GM21515 (cell line): ENCODE measurements around the gene LYPD6B.
"Not testable (repeated sequence)": the region's sequence is repeated elsewhere in the genome, so short reads cannot be mapped to it uniquely, and the experiment has no call there.

ENCODE experiments used
- ATAC-seq: cut with Tn5 transposase; IDR thresholded peaks from one replicate; pipeline ENCODE4 v1.9.1; 2021; ENCODE audit not compliant: unreplicated experiment

The LYPD6B gene

DNA sequence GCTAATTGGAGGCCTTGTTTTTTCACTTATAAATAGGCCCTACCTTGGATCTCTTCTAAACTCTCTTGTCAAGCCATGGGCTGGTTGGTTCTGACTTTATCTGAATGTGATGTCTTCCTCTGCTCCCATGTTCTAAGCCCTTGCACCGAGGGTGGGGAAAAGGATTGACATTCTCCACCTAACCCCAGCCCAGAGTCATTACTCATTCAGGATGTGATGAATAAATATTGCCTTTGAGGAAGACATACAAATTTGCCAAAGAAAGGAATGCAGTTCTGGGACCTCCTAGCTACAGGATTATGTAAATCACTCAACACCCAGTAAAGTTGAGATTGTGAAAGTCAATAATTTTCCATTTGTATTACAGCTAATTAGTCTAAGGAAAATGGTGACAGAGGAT lies 149.8 kb downstream of the LYPD6B start:
- no peak for ATAC-seq

GRCh38 chr2:149189769-149190168 lies 151.3 kb downstream of the LYPD6B start:
- no peak for ATAC-seq

DNA sequence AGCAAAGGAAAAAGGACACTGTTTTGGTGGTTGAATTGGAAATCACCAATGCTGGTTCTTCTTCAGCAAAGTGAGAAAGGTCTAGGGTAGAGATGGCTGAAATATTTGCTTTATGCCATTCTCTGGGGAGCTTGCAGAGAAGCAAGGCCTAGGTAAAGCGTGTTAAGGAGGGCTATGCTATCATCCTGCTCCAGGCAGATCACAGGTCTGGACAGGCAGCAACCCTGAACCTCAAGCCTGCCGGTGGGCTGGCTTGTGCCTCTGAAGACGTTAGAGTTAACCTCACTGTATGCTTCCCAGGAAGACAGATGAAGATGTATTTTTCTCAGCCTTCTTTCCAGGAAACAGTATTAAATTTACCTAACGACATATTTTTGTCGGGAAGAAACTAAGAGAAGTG lies 153.4 kb downstream of the LYPD6B start:
- no peak for ATAC-seq

- ATAC-seq: no peak
These were observed 153.9 kb downstream of the LYPD6B start for GRCh38 chr2:149192427-149192826.

GRCh38 chr2:149200109-149200520 lies 161.6 kb downstream of the LYPD6B start:
- no peak for ATAC-seq

DNA sequence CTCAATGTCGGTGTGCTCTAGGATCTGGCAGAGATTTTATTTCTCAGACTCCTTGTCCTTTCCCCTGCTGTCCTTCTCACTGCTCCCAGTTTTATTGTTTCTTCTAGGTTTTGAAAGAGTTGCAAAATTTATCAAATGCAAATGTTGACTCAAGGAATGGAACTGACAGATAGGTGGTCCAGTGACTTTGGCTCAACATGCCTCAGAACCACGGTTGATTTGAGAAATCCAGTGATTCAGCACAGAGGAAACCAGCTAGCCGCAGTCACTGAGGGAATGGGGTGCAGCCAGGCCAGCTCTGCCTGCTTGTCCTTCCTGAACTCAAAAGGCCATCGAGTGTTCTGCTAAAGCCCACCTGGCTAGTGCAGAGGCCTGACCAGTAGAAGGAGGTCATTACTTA lies 166.2 kb downstream of the LYPD6B start:
- ATAC-seq: no peak

DNA sequence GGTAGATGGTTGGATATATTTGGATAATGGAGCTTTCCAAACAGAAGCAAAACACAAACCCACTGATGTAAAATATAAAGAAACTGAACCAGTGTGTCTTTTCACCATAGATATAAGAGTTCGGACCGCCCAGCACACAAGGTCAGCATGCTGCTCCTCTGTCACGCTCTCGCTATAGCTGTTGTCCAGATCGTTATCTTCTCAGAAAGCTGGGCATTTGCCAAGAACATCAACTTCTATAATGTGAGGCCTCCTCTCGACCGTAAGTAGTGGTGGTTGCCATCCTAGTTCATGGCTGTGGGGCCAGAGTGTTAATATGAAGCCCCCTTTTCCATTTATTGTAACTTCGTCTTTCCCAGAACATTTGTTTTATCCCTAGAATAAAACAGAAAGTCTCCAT lies 166.6 kb downstream of the LYPD6B start:
- no peak for ATAC-seq

DNA sequence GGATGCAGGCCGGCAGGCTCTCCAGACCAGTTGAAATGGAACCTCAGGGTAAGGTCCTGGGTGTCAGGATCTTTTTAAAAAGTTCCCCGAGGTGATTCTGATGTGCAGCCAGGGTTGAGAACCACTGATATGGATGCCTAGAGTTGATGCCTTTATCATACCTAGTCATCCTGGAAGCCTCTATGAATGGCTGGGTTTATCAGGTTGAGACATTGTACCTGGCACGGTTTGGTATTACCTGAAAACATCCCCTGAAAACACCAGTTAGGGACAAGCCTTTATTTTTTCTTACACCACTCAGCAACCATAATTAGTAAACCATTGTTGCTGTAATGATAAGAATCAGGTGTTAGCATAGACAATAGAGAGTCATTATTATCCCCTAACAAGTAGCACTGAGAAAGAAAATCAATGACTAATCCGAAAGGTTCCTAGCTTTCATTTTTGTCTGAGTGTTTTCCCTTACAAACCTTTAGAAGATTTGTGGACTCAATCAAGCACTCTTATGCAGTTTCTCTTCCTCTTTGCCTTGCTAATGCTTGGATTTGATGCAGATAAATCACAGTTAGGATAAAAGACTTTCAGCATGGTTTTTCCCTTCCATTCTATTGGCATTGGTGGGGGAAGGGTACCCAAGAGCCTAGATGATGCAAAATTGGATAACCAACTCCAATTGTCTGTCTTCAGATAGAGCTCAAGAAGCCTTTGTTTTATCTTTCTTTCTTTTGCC lies 175.4 kb downstream of the LYPD6B start:
- no peak for ATAC-seq

DNA sequence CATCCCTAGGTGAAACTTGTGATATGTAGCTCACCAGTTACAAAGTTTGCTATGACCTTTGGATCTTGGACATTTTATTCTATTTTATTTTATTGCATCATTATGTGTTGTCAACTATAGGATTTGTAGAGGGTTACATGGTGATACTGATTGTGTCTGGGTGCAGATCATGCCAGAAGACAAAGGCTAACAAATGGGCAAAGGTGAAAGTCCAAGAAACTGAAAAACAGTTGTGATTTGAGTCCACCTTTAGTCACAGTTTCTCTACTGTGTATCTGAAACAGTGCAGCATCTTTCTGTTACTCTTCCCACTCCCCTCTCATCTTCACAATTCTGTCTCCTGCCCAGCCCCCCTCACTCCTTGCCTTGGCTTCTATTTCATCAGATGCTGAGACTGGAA lies 180.0 kb downstream of the LYPD6B start:
- no peak for ATAC-seq

- ATAC-seq: no peak
These were observed 181.4 kb downstream of the LYPD6B start for GRCh38 chr2:149219856-149220255.

GRCh38 chr2:149221002-149221401 lies 182.5 kb downstream of the LYPD6B start:
- ATAC-seq: no peak

GRCh38 chr2:149221898-149222297 lies 183.4 kb downstream of the LYPD6B start:
- ATAC-seq: no peak

GRCh38 chr2:149223472-149224095 lies 185.1 kb downstream of the LYPD6B start:
- no peak for ATAC-seq

DNA sequence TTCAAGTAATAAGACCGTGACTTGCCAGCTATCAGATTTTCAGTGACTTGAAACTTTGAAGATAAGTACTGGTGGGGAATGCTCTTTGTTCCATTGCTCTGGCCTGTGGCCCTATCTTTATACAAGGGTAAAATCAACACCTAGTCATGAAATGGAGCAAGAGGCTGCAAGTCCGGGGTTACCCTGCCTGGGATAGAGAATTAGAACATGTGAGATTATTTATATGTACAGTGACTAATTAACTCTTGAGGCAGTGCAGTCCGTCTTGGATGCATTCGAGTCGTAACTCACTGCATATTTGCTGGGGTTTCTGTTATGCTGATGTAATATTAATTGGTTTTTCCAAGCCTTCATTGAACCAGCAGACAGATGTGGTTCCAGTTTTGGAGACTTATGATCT lies 186.0 kb downstream of the LYPD6B start:
- ATAC-seq: no peak

GRCh38 chr2:149225446-149225845 lies 186.9 kb downstream of the LYPD6B start:
- ATAC-seq: no peak

DNA sequence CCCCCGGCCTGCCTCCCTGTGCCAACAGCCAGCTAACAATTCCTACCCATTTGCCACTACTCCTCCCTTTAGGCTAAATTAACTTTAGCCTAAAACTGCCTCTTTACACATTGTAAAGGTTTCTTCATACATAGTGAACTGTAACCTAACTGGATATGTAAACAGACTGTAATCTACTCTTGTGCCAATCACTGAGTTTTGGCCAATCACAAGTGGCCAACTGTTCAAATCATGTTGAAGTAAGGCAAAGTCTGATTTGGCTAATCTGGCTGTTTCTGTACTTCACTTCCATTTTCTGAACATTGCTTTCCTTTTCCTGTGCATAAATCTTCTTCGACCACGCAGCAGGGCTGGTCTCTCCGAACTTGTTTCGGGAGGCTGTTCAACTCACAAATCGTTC lies 188.3 kb downstream of the LYPD6B start:
- ATAC-seq: no peak

DNA sequence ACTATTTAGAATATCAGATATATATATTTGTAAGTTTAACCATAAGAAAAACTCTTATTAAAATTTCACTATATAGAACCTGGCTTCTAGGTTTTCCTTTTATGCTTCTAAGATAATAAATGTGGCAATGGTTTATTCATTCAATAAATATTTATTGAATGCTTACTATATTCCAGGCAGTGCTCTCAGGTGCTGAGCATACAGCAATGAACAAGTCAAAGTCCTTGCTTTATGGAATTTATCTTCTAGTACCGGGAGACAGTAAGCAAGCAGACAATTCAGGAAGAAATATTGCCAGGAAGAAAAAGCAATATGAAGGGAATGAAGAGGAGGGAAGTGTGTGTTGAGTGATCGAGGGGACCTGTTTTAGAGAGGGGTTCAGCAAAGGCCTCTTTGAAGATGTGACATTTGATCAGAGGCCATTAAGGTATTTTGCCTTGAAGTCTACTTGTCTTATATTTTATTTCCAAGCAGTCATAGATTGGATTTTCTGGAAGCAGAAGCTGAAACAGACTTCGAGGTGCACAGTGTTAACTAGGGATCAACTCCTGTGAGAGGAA lies 197.4 kb downstream of the LYPD6B start:
- no peak for ATAC-seq

- ATAC-seq: no peak
These were observed 197.9 kb downstream of the LYPD6B start for GRCh38 chr2:149236410-149236809.

DNA sequence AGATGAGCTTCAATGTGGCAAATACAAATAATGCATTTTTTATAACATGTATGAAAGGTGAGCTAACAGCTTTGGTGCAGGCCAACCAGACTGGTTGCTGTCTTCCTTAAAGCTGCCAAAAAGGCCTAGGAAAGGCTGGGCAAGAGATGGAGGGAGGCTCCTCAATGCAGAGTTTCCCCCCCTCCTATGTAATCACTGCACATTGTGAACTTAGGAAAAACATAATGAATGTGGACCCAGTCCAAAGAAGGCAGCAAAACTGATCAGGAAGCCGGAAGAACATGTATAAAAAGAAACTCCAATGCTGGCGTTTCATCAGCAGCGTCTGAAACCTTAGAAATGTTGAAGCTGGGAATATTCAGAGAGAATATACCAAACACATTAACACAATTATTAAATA lies 207.7 kb downstream of the LYPD6B start:
- no peak for ATAC-seq

DNA sequence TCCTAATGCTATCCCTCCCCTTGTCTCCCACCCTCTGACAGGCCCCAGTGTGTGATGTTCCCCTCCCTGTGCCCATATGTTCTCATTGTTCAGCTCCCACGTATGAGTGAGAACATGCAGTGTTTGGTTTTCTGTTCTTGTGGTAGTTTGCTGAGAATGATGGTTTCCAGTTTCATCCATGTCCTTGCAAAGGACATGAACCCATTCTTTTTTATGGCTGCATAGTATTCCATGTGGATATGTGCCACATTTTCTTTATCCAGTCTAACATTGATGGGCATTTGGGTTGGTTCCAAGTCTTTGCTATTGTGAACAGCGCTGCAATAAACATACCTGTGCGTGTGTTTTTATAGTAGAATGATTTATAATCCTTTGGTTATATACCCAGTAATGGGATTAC lies 212.9 kb downstream of the LYPD6B start:
- not testable (repeated sequence) for ATAC-seq

DNA sequence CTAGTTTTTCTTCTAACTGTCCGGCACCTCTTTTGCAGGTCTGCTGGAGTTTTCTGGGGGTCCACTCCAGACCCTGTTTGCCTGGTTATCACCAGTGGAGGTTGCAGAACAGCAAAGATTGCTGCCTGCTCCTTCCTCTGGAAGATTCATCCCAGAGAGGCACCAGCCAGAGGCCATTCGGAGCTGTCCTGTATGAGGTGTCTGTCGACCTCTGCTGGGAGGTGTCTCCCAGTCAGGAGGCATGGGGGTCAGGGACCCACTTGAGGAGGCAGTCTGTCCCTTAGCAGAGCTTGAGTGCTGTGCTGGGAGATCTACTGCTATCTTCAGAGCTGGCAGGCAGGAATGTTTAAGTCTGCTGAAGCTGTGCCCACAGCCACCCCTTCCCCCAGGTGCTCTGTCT lies 218.4 kb downstream of the LYPD6B start:
- ATAC-seq: not testable (repeated sequence)

DNA sequence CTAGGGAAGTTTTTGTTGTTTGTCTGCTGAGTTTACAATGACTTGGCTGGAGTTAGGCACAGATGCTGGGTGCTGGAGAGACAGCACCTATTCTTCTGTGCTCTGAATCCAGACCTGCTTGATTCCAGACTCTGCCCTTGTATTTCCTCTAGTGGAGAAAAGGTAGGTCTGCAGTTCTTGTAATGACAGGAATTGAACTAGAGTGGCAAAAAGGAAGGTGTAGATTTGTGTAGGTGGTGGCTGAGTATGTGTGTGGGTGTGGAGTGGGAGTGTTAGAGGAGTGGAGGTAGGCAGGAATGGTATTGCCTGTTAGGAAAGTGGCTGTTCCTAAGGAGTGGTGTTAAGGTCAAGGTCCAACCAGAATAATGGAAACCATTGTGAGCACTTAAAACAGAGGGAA lies 220.0 kb downstream of the LYPD6B start:
- no peak for ATAC-seq

GRCh38 chr2:149259136-149259535 lies 220.6 kb downstream of the LYPD6B start:
- no peak for ATAC-seq
